ENCODE results near the gene MYT1.
"Not testable (repeated sequence)": the region's sequence is repeated elsewhere in the genome, so short reads cannot be mapped to it uniquely, and the experiment has no call there.

The MYT1 gene

GRCh38 chr20:64121586-64121985, 42.7 kb upstream of the MYT1 start:
- Histone ChIP-seq H3K9ac (ENCODE audit: low read length) (no peak overlapping the region), H3K4me2 (ENCODE audit: low read depth, low read length) (no peak overlapping the region), H4K20me1 (ENCODE audit: insufficient read depth, low read length) (no peaks in the 10 kb centered on the region), H3K9me2 (replicated peaks; ENCODE audit: insufficient read depth, low read length) (no peaks in the 10 kb centered on the region), H3K4me1 (ENCODE audit: low read length) (no peaks in the 10 kb centered on the region), H2AFZ (ENCODE audit: low read length) (no peak overlapping the region), H3K27me3 (replicated peaks; ENCODE audit: insufficient read depth, low read length) (peaks cover 48% of the 10 kb centered on the region), H3K4me3 (ENCODE audit: low read length) (no peak overlapping the region), H3K9me3 (replicated peaks; ENCODE audit: insufficient read depth, low read length) (no peaks in the 10 kb centered on the region), H3K36me3 (replicated peaks; ENCODE audit: insufficient read depth, low read length) (no peaks in the 10 kb centered on the region), H3K79me2 (ENCODE audit: low read length) (no peaks in the 10 kb centered on the region), H3F3A (ENCODE audit: insufficient read depth, low read length) (no peaks in the 10 kb centered on the region), H3K27ac (ENCODE audit: low read length) (no peak overlapping the region)
- no peak for TF ChIP-seq EZH2 (optimal IDR thresholded peaks at IDR 0.05; ENCODE audit: low read depth, low read length)
- TF ChIP-seq CTCF (IDR thresholded peaks at IDR 0.05; ENCODE audit: low read length), result no peak
- no peak for TF ChIP-seq EZH2phosphoT487 (IDR thresholded peaks at IDR 0.05; ENCODE audit: low read length)
- DNase-seq, result no peak

- H3K4me1 ChIP-seq (ENCODE audit: low read length); H3K79me2 ChIP-seq (ENCODE audit: low read length); H3K9ac ChIP-seq (ENCODE audit: low read length); H3K4me2 ChIP-seq (ENCODE audit: low read depth, low read length); H3K36me3 ChIP-seq (replicated peaks; ENCODE audit: insufficient read depth, low read length); H3K27ac ChIP-seq (ENCODE audit: low read length); H3K4me3 ChIP-seq (ENCODE audit: low read length); H3F3A ChIP-seq (ENCODE audit: insufficient read depth, low read length); DNase-seq; H3K9me2 ChIP-seq (replicated peaks; ENCODE audit: insufficient read depth, low read length); H2AFZ ChIP-seq (ENCODE audit: low read length); H4K20me1 ChIP-seq (ENCODE audit: insufficient read depth, low read length); H3K9me3 ChIP-seq (replicated peaks; ENCODE audit: insufficient read depth, low read length): not testable (repeated sequence)
- peaks cover 46% of the 10 kb centered on the region for H3K27me3 ChIP-seq (replicated peaks; ENCODE audit: insufficient read depth, low read length)
These were observed 41.3 kb upstream of the MYT1 start for GRCh38 chr20:64122927-64123326.

GRCh38 chr20:64123517-64123916, 40.7 kb upstream of the MYT1 start:
- not testable (repeated sequence) for H2AFZ ChIP-seq (ENCODE audit: low read length); H3K9ac ChIP-seq (ENCODE audit: low read length); H4K20me1 ChIP-seq (ENCODE audit: insufficient read depth, low read length); H3K4me2 ChIP-seq (ENCODE audit: low read depth, low read length); H3F3A ChIP-seq (ENCODE audit: insufficient read depth, low read length); H3K9me2 ChIP-seq (replicated peaks; ENCODE audit: insufficient read depth, low read length); H3K4me3 ChIP-seq (ENCODE audit: low read length); H3K79me2 ChIP-seq (ENCODE audit: low read length); H3K27ac ChIP-seq (ENCODE audit: low read length); H3K9me3 ChIP-seq (replicated peaks; ENCODE audit: insufficient read depth, low read length); H3K36me3 ChIP-seq (replicated peaks; ENCODE audit: insufficient read depth, low read length); H3K4me1 ChIP-seq (ENCODE audit: low read length); DNase-seq
- H3K27me3 ChIP-seq (replicated peaks; ENCODE audit: insufficient read depth, low read length), result peaks cover 51% of the 10 kb centered on the region

GRCh38 chr20:64129146-64129782, 35.0 kb upstream of the MYT1 start:
- Histone ChIP-seq H3K4me1 (ENCODE audit: low read length) (no peaks in the 10 kb centered on the region), H3K9me3 (replicated peaks; ENCODE audit: insufficient read depth, low read length) (no peaks in the 10 kb centered on the region), H3K27ac (ENCODE audit: low read length) (no peak overlapping the region), H3K4me2 (ENCODE audit: low read depth, low read length) (no peak overlapping the region), H3F3A (ENCODE audit: insufficient read depth, low read length) (peaks cover 3% of the 10 kb centered on the region), H3K4me3 (ENCODE audit: low read length) (no peak overlapping the region), H4K20me1 (ENCODE audit: insufficient read depth, low read length) (no peaks in the 10 kb centered on the region), H2AFZ (ENCODE audit: low read length) (no peak overlapping the region), H3K9ac (ENCODE audit: low read length) (no peak overlapping the region), H3K9me2 (replicated peaks; ENCODE audit: insufficient read depth, low read length) (no peaks in the 10 kb centered on the region), H3K27me3 (replicated peaks; ENCODE audit: insufficient read depth, low read length) (peaks cover 40% of the 10 kb centered on the region), H3K36me3 (replicated peaks; ENCODE audit: insufficient read depth, low read length) (no peaks in the 10 kb centered on the region), H3K79me2 (ENCODE audit: low read length) (no peaks in the 10 kb centered on the region)
- no peak for TF ChIP-seq EZH2 (optimal IDR thresholded peaks at IDR 0.05; ENCODE audit: low read depth, low read length)
- TF ChIP-seq CTCF (IDR thresholded peaks at IDR 0.05; ENCODE audit: low read length), result no peak
- no peak for DNase-seq
